Right ventricle myocardium inferior (tissue), 1 donor: ENCODE data around the gene POT1. TPM values are rescaled to one million over a fixed set of nuclear protein-coding genes. Genes with fewer than 3 reads are reported as not detected.
"Not testable (repeated sequence)": the region's sequence is repeated elsewhere in the genome, so short reads cannot be mapped to it uniquely, and the experiment has no call there.

Experiments used
- ATAC-seq: fragments of 200-7000 bp; cut with Tn5 transposase; one replicate; pipeline ENCODE4 v1.9.1; 2020; ENCODE audit warnings: mild to moderate bottlenecking, moderate library complexity
- DNase-seq: peaks from one replicate; pipeline ENCODE4 v3.0.0; 2021; ENCODE audit errors: missing footprints
- intact Hi-C: fragments of 100-400 bp; cut with DNase I; formaldehyde crosslinking; loops from one replicate; pipeline ENCODE4 v1.11.0; 2022
- long read RNA-seq: library from polyadenylated mRNA; unstranded; transcript quantifications from one replicate; pipeline ENCODE4 v2.0.0, GENCODE V29; 2021
- total RNA-seq: library from RNA; stranded (reverse); fragmentation: NEBNext Ultra II Directional; extraction: Animal tissue kit (Norgen Biotek cat#: 25700); gene quantifications from one replicate; pipeline ENCODE4 v1.2.1, GENCODE V29; 2021
- donor health status: DM: no; HTN: yes; CAD: no; lungs with severe emphysema.

Gene POT1
- 12.1 TPM for total RNA-seq
- long read RNA-seq, full-length matches to known transcripts: 1 of 3 reads
- long read RNA-seq, partial matches to known transcripts: 0 of 3 reads
- long read RNA-seq, other reads (novel, unspliced or antisense): 2 of 3 reads

- intact Hi-C loops: loop anchor here (5.0 kb wide), 1 partner anchor 38 kb away; no protein-coding TSS in a partner anchor
- DNase-seq (peak; percentile 99), ATAC-seq (peak; percentile 100)
These were observed at the start of gene POT1 for GRCh38 chr7:124929467-124930172. POT1 (minus strand) TSS chr7:124929825; CDS start chr7:124897173, 32,652 bp downstream.

- intact Hi-C loops, DNase-seq, ATAC-seq: not testable (repeated sequence)
These were observed 45.5 kb upstream of the POT1 start for GRCh38 chr7:124975131-124975530.

- intact Hi-C loops: loop anchor here (5.0 kb wide), 1 partner anchor 33 kb away; no protein-coding TSS in a partner anchor
- ATAC-seq: no peak
- DNase-seq: no peak
These were observed 35.9 kb upstream of the POT1 start for GRCh38 chr7:124965553-124965952.

- DNase-seq (no peak), ATAC-seq (no peak)
- intact Hi-C loops: no loop called here
These were observed 30.1 kb upstream of the POT1 start for GRCh38 chr7:124959676-124960075.

- ATAC-seq, DNase-seq, intact Hi-C loops: not testable (repeated sequence)
These were observed 28.3 kb upstream of the POT1 start for GRCh38 chr7:124957952-124958351.

GRCh38 chr7:124956160-124956559 lies 26.5 kb upstream of the POT1 start:
- intact Hi-C loops: no loop called here
- DNase-seq (no peak), ATAC-seq (no peak)

- intact Hi-C loops: no loop called here
- ATAC-seq (no peak), DNase-seq (no peak)
These were observed 25.2 kb upstream of the POT1 start for GRCh38 chr7:124954790-124955189.

GRCh38 chr7:124945680-124946079 lies 16.1 kb upstream of the POT1 start:
- intact Hi-C loops: no loop called here
- ATAC-seq (no peak), DNase-seq (no peak)

- intact Hi-C loops: no loop called here
- no peak for DNase-seq
- no peak for ATAC-seq
These were observed 13.8 kb upstream of the POT1 start for GRCh38 chr7:124943472-124943871.

GRCh38 chr7:124942399-124942798 lies 12.8 kb upstream of the POT1 start:
- no peak for ATAC-seq
- intact Hi-C loops: no loop called here
- no peak for DNase-seq

GRCh38 chr7:124940306-124940705 lies 10.7 kb upstream of the POT1 start:
- DNase-seq: no peak
- no peak for ATAC-seq
- intact Hi-C loops: no loop called here

GRCh38 chr7:124938128-124938527 lies 8.5 kb upstream of the POT1 start:
- intact Hi-C loops: no loop called here
- ATAC-seq (no peak), DNase-seq (no peak)

GRCh38 chr7:124937076-124937475 lies 7.5 kb upstream of the POT1 start:
- intact Hi-C loops: no loop called here
- DNase-seq (no peak), ATAC-seq (no peak)

- ATAC-seq: no peak
- no peak for DNase-seq
- intact Hi-C loops: loop anchor here (5.0 kb wide), 1 partner anchor 32 kb away; no protein-coding TSS in a partner anchor
These were observed 5.2 kb upstream of the POT1 start for GRCh38 chr7:124934841-124935240.

GRCh38 chr7:124930655-124931597 lies 1.3 kb upstream of the POT1 start:
- DNase-seq (no peak), ATAC-seq (no peak)
- intact Hi-C loops: loop anchor here (5.0 kb wide), 1 partner anchor 36 kb away; no protein-coding TSS in a partner anchor

- intact Hi-C loops: loop anchor here (5.0 kb wide), 1 partner anchor 37 kb away; no protein-coding TSS in a partner anchor
- ATAC-seq (no peak), DNase-seq (no peak)
These were observed 573 bp upstream of the POT1 start for GRCh38 chr7:124930173-124930623.

GRCh38 chr7:124924906-124925305 lies 4.7 kb downstream of the POT1 start:
- ATAC-seq (no peak), DNase-seq (no peak)
- intact Hi-C loops: no loop called here

GRCh38 chr7:124922200-124922599 lies 7.4 kb downstream of the POT1 start:
- no peak for DNase-seq

GRCh38 chr7:124919841-124920240 lies 9.8 kb downstream of the POT1 start:
- intact Hi-C loops: no loop called here
- DNase-seq (no peak), ATAC-seq (no peak)

More at GRCh38 chr7:124922200-124922599, 7.4 kb downstream of the POT1 start:
- intact Hi-C loops: no loop called here
- no peak for ATAC-seq
